ENCODE measurements around the gene VASP.

DNA sequence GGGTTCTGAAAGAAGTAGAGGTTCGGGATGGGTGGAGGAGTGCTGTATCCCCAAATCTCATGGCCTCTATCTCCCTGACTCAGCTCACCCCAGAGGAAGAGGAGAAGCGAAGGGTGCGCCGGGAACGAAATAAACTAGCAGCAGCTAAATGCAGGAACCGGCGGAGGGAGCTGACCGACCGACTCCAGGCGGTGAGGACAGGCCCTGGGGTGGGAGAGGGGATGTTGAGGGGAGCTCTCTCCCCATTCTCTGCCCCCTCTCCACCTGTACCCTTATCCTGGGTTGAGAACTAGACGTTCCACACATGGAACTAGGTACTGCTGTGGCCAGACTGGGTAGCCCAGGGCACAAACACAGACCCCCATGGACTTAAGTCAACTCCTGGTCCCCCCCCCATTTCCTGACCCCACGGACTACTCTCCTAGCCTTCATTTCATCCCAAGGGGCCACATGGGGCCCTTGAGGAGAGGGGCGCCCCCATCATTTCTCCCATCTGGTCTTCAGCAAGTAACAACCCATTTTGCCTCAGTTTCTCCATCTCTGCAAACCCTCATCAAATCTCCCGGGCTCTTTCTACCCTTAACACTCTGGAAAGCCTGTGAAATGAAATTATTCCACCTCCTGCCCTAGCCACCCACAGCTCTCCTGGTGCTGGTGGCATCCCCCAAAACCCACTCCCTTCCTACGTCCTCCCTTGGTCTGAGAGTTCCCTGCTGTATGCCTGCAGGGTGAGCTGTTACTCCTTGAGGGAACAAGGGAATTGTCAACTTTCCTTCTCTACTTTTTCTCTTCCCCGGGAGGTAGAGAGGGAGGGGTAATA lies 36.0 kb upstream of the VASP start:
- TF ChIP-seq, protein P1, sequence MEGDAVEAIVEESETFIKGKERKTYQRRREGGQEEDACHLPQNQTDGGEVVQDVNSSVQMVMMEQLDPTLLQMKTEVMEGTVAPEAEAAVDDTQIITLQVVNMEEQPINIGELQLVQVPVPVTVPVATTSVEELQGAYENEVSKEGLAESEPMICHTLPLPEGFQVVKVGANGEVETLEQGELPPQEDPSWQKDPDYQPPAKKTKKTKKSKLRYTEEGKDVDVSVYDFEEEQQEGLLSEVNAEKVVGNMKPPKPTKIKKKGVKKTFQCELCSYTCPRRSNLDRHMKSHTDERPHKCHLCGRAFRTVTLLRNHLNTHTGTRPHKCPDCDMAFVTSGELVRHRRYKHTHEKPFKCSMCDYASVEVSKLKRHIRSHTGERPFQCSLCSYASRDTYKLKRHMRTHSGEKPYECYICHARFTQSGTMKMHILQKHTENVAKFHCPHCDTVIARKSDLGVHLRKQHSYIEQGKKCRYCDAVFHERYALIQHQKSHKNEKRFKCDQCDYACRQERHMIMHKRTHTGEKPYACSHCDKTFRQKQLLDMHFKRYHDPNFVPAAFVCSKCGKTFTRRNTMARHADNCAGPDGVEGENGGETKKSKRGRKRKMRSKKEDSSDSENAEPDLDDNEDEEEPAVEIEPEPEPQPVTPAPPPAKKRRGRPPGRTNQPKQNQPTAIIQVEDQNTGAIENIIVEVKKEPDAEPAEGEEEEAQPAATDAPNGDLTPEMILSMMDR (conservative IDR thresholded peaks at IDR 0.05; ENCODE audit: low read length): no peak
- no peak for TF ChIP-seq EZH2phosphoT487 (IDR thresholded peaks at IDR 0.05; ENCODE audit: borderline replicate concordance)
